ENCODE measurements around the gene BMPER. TPM values are rescaled to one million over a fixed set of nuclear protein-coding genes. Genes with fewer than 3 reads are reported as not detected.

Gene BMPER
- total RNA-seq, 6 experiments from 2014 or later: 9.4 to 13.5 (median 11.1) TPM

- Mint-ChIP-seq H3K27me3 (ENCODE audit: insufficient read depth) (no peaks in the 10 kb centered on the region; the same call in 1 of the 2 replicates), H3K9me3 (no peaks in the 10 kb centered on the region), H3K36me3 (ENCODE audit: low read depth) (peaks cover 8% of the 10 kb centered on the region), H3K4me3 (no peak overlapping the region), H3K27ac (peak overlapping the region; percentile 46), H3K4me1 (ENCODE audit: low read depth) (peaks cover 69% of the 10 kb centered on the region)
- DNase-seq: no peak
- TF ChIP-seq CTCF (IDR thresholded peaks at IDR 0.05): peak; percentile 34; the same call in 1 of the 2 replicates
Observed at GRCh38 chr7:34158368-34159153, 253.2 kb downstream of the BMPER start.

- H3K4me3 Mint-ChIP-seq: no peak overlapping the region
Observed at GRCh38 chr7:34160261-34160752, 255.0 kb downstream of the BMPER start.

GRCh38 chr7:34162027-34162565, 256.8 kb downstream of the BMPER start:
- Mint-ChIP-seq H3K9me3 (no peaks in the 10 kb centered on the region), H3K4me1 (ENCODE audit: low read depth) (peaks cover 52% of the 10 kb centered on the region), H3K27ac (peak overlapping the region; percentile 10; the same call in 1 of the 2 replicates), H3K4me3 (no peak overlapping the region), H3K36me3 (ENCODE audit: low read depth) (peaks cover 3% of the 10 kb centered on the region; the same call in 1 of the 2 replicates), H3K27me3 (ENCODE audit: insufficient read depth) (no peaks in the 10 kb centered on the region; the same call in 1 of the 2 replicates)
- no peak for TF ChIP-seq CTCF (IDR thresholded peaks at IDR 0.05)
- DNase-seq: no peak

More at GRCh38 chr7:34160261-34160752, 255.0 kb downstream of the BMPER start:
- Mint-ChIP-seq H3K27me3 (ENCODE audit: insufficient read depth) (no peaks in the 10 kb centered on the region; the same call in 1 of the 2 replicates), H3K9me3 (no peaks in the 10 kb centered on the region), H3K4me1 (ENCODE audit: low read depth) (peaks cover 64% of the 10 kb centered on the region), H3K36me3 (ENCODE audit: low read depth) (peaks cover 7% of the 10 kb centered on the region), H3K27ac (peak overlapping the region; percentile 72)
- TF ChIP-seq CTCF (IDR thresholded peaks at IDR 0.05): no peak
- DNase-seq: peak; percentile 98

- no peak for TF ChIP-seq CTCF (IDR thresholded peaks at IDR 0.05)
- no peak overlapping the region for H3K4me3 Mint-ChIP-seq
- H3K36me3 Mint-ChIP-seq (ENCODE audit: low read depth): no peaks in the 10 kb centered on the region
- DNase-seq: no peak
- peaks cover 52% of the 10 kb centered on the region for H3K4me1 Mint-ChIP-seq (ENCODE audit: low read depth)
- no peak overlapping the region for H3K27ac Mint-ChIP-seq
- no peaks in the 10 kb centered on the region for H3K9me3 Mint-ChIP-seq
- H3K27me3 Mint-ChIP-seq (ENCODE audit: insufficient read depth): no peaks in the 10 kb centered on the region; the same call in 1 of the 2 replicates
Observed at GRCh38 chr7:34162677-34163076, 257.3 kb downstream of the BMPER start.

GRCh38 chr7:34163956-34164355, 258.6 kb downstream of the BMPER start:
- peaks cover 43% of the 10 kb centered on the region for H3K4me1 Mint-ChIP-seq (ENCODE audit: low read depth)

More at GRCh38 chr7:34163956-34164355, 258.6 kb downstream of the BMPER start:
- Mint-ChIP-seq H3K27me3 (ENCODE audit: insufficient read depth) (no peaks in the 10 kb centered on the region; the same call in 1 of the 2 replicates), H3K9me3 (no peaks in the 10 kb centered on the region), H3K36me3 (ENCODE audit: low read depth) (no peaks in the 10 kb centered on the region), H3K4me3 (no peak overlapping the region), H3K27ac (no peak overlapping the region)
- DNase-seq: no peak
- no peak for TF ChIP-seq CTCF (IDR thresholded peaks at IDR 0.05)
